ENCODE measurements around the gene TRAF2.

- TF ChIP-seq, protein P1, sequence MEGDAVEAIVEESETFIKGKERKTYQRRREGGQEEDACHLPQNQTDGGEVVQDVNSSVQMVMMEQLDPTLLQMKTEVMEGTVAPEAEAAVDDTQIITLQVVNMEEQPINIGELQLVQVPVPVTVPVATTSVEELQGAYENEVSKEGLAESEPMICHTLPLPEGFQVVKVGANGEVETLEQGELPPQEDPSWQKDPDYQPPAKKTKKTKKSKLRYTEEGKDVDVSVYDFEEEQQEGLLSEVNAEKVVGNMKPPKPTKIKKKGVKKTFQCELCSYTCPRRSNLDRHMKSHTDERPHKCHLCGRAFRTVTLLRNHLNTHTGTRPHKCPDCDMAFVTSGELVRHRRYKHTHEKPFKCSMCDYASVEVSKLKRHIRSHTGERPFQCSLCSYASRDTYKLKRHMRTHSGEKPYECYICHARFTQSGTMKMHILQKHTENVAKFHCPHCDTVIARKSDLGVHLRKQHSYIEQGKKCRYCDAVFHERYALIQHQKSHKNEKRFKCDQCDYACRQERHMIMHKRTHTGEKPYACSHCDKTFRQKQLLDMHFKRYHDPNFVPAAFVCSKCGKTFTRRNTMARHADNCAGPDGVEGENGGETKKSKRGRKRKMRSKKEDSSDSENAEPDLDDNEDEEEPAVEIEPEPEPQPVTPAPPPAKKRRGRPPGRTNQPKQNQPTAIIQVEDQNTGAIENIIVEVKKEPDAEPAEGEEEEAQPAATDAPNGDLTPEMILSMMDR (IDR thresholded peaks at IDR 0.05; ENCODE audit: low read depth, low read length) = no peak
- TF ChIP-seq EZH2phosphoT487 (IDR thresholded peaks at IDR 0.05; ENCODE audit: low read depth) = no peak
Measured at GRCh38 chr9:136888454-136888853, 2.1 kb downstream of the TRAF2 start.
